GM18505 (cell line): ENCODE data around the gene ULK1.
"Not testable (repeated sequence)": the region's sequence is repeated elsewhere in the genome, so short reads cannot be mapped to it uniquely, and the experiment has no call there.

Experiments
- ATAC-seq: cut with Tn5 transposase; IDR thresholded peaks from one replicate; pipeline ENCODE4 v1.9.1; 2021; ENCODE audit not compliant: unreplicated experiment
- POLR2A ChIP-seq: IDR thresholded peaks from 4 replicates; pipeline ENCODE4 v1.6.1; 2011; ENCODE audit warnings: borderline replicate concordance; ENCODE audit not compliant: insufficient read depth, insufficient read length; ENCODE audit errors: extremely low read depth

Gene ULK1

GRCh38 chr12:131949431-131950181, 55.2 kb downstream of the ULK1 start, which contains the start of gene EP400:
TSS of gene EP400 (plus strand) at chr12:131949942. CDS start at chr12:131960620, 10,678 bp downstream.
- peak; percentile 69 for TF ChIP-seq POLR2A
- peak; percentile 92 for ATAC-seq

GRCh38 chr12:131950182-131950913, 55.9 kb downstream of the ULK1 start:
- ATAC-seq = peak; percentile 28
- TF ChIP-seq POLR2A = peak; percentile 4

GRCh38 chr12:131953810-131954209, 59.4 kb downstream of the ULK1 start:
- ATAC-seq = not testable (repeated sequence)

- not testable (repeated sequence) for ATAC-seq
Observed at GRCh38 chr12:131954460-131954859, 60.0 kb downstream of the ULK1 start.

GRCh38 chr12:131959116-131959515, 64.7 kb downstream of the ULK1 start:
- TF ChIP-seq POLR2A = no peak
- no peak for ATAC-seq

GRCh38 chr12:131959641-131960589, 65.5 kb downstream of the ULK1 start:
- ATAC-seq = no peak

GRCh38 chr12:131960590-131961325, 66.3 kb downstream of the ULK1 start:
- not testable (repeated sequence) for ATAC-seq

More at GRCh38 chr12:131959641-131960589, 65.5 kb downstream of the ULK1 start:
- no peak for TF ChIP-seq POLR2A

GRCh38 chr12:131961328-131961727, 66.9 kb downstream of the ULK1 start:
- not testable (repeated sequence) for ATAC-seq

GRCh38 chr12:131962069-131962468, 67.6 kb downstream of the ULK1 start:
- TF ChIP-seq POLR2A = no peak
- no peak for ATAC-seq

- TF ChIP-seq POLR2A = no peak
- no peak for ATAC-seq
Observed at GRCh38 chr12:131963381-131963780, 69.0 kb downstream of the ULK1 start.

GRCh38 chr12:131965073-131965472, 70.7 kb downstream of the ULK1 start:
- TF ChIP-seq POLR2A = no peak
- no peak for ATAC-seq

- ATAC-seq = no peak
- no peak for TF ChIP-seq POLR2A
Observed at GRCh38 chr12:131971226-131971625, 76.8 kb downstream of the ULK1 start.
